Neuronal stem cell (in vitro differentiated cells): Measurements from ENCODE around the gene RFC3.
A peak's percentile ranks its signal among the peaks of the same experiment; 100 is the strongest.

Experiments used
- DNase-seq: peaks from one replicate; pipeline ENCODE4 v3.0.0-alpha.2; 2013; ENCODE audit warnings: low spot score
- H2AFZ ChIP-seq: one replicate; pipeline ENCODE4 v1.6.1; 2013; ENCODE audit warnings: mild to moderate bottlenecking, low read length, inconsistent platforms
- H2AK5ac ChIP-seq: 2 replicates; pipeline ENCODE4 v1.6.1; 2013; ENCODE audit warnings: low read depth, mild to moderate bottlenecking, inconsistent platforms, low read length, moderate library complexity, mixed read lengths
- H2BK120ac ChIP-seq: 2 replicates; pipeline ENCODE4 v1.6.1; 2013; ENCODE audit warnings: low read depth, mild to moderate bottlenecking, inconsistent platforms, low read length, moderate library complexity, mixed read lengths
- H2BK12ac ChIP-seq: one replicate; pipeline ENCODE4 v1.6.1; 2013; ENCODE audit warnings: low read length, inconsistent platforms
- H2BK15ac ChIP-seq: 2 replicates; pipeline ENCODE4 v1.6.1; 2013; ENCODE audit warnings: mild to moderate bottlenecking, low read length, inconsistent platforms, mixed read lengths
- H2BK5ac ChIP-seq: one replicate; pipeline ENCODE4 v1.6.1; 2013; ENCODE audit warnings: inconsistent platforms, mild to moderate bottlenecking, low read length, moderate library complexity
- H3K14ac ChIP-seq: one replicate; pipeline ENCODE4 v1.6.1; 2013; ENCODE audit warnings: low read length, inconsistent platforms
- H3K18ac ChIP-seq: 2 replicates; pipeline ENCODE4 v1.6.1; 2013; ENCODE audit warnings: low read length, inconsistent platforms
- H3K23ac ChIP-seq: 2 replicates; pipeline ENCODE4 v1.6.1; 2013; ENCODE audit warnings: low read depth, mild to moderate bottlenecking, mixed read lengths, low read length, inconsistent platforms; ENCODE audit not compliant: poor library complexity
- H3K27ac ChIP-seq: replicated peaks from 3 replicates; pipeline ENCODE4 v1.5.1; 2013; ENCODE audit warnings: low read length, inconsistent platforms
- H3K27me3 ChIP-seq, 3 experiments: 2 replicates each; pipeline ENCODE4 v1.6.1; 2013; ENCODE audit warnings: low read length in 3 of 3, mild to moderate bottlenecking in 2 of 3, inconsistent platforms in 1 of 3, low read depth in 1 of 3, mixed read lengths in 1 of 3, moderate library complexity in 1 of 3; ENCODE audit not compliant: control insufficient read depth in 3 of 3, insufficient read depth in 3 of 3
- H3K36me3 ChIP-seq, 2 donors: replicated peaks in 1 of 2; 2 replicates each; pipeline ENCODE4 v1.6.1; 2013; ENCODE audit warnings: low read length in 2 of 2; ENCODE audit not compliant: control insufficient read depth in 2 of 2, insufficient read depth in 2 of 2
- H3K4ac ChIP-seq: 2 replicates; pipeline ENCODE4 v1.6.1; 2013; ENCODE audit warnings: inconsistent platforms, mild to moderate bottlenecking, low read length, moderate library complexity
- H3K4me1 ChIP-seq, 2 donors: 1 replicate in 1 of 2; 2 replicates in 1 of 2; pipeline ENCODE4 v1.6.1; 2013; ENCODE audit warnings: low read length in 2 of 2, low read depth in 1 of 2; ENCODE audit not compliant: control insufficient read depth in 2 of 2, insufficient read depth in 1 of 2
- H3K4me2 ChIP-seq: one replicate; pipeline ENCODE4 v1.6.1; 2013; ENCODE audit warnings: mild to moderate bottlenecking, low read length, inconsistent platforms; ENCODE audit not compliant: insufficient read depth, poor library complexity, severe bottlenecking
- H3K4me3 ChIP-seq, 2 donors: 2 replicates each; pipeline ENCODE4 v1.5.1; 2013; ENCODE audit warnings: low read length in 2 of 2, mild to moderate bottlenecking in 2 of 2, inconsistent platforms in 1 of 2, moderate library complexity in 1 of 2
- H3K79me1 ChIP-seq: one replicate; pipeline ENCODE4 v1.6.1; 2013; ENCODE audit warnings: low read depth, mild to moderate bottlenecking, inconsistent platforms, low read length, moderate library complexity
- H3K9ac ChIP-seq: one replicate; pipeline ENCODE4 v1.6.1; 2013; ENCODE audit warnings: mild to moderate bottlenecking, low read depth, low read length, inconsistent platforms; ENCODE audit not compliant: poor library complexity
- H3K9me3 ChIP-seq, 2 donors: replicated peaks in 1 of 2; 2 replicates each; pipeline versions ENCODE3 to v1.6.1; 2013; ENCODE audit warnings: low read length in 2 of 2, mild to moderate bottlenecking in 2 of 2, inconsistent platforms in 1 of 2, low read depth in 1 of 2, mixed read lengths in 1 of 2, moderate library complexity in 1 of 2; ENCODE audit not compliant: control insufficient read depth in 2 of 2, insufficient read depth in 1 of 2
- H4K8ac ChIP-seq: one replicate; pipeline ENCODE4 v1.6.1; 2013; ENCODE audit warnings: low read depth, mild to moderate bottlenecking, inconsistent platforms, low read length, moderate library complexity
- H4K91ac ChIP-seq: one replicate; pipeline ENCODE4 v1.6.1; 2013; ENCODE audit warnings: low read length, low read depth, mild to moderate bottlenecking, inconsistent platforms; ENCODE audit not compliant: poor library complexity
- whole genome bisulfite sequencing, 2 donors: extraction: QIAGEN DNeasy Blood & Tissue Kit; methylation state at CpG; one replicate each; pipeline ENCODE4 v1.1.7; 2013; ENCODE audit warnings: missing lambda C conversion rate in 2 of 2, mixed read lengths in 1 of 2; ENCODE audit not compliant: insufficient read length in 2 of 2, insufficient replicate concordance in 1 of 2; ENCODE audit errors: extremely low coverage in 2 of 2; 5-methylcytosine and 5-hydroxymethylcytosine counted together

Gene RFC3

GRCh38 chr13:33797622-33798021 is 20.3 kb upstream of the RFC3 start:
- WGBS, 2 donors, result no CpG with 5 or more reads among the region's 7 CpGs
- Histone ChIP-seq H4K91ac (no peak overlapping the region), H2BK12ac (no peak overlapping the region), H3K27me3 (peaks cover 0 to 2% (median 0%) of the 10 kb centered on the region in 3 experiments), H3K79me1 (no peaks in the 10 kb centered on the region), H2AFZ (no peak overlapping the region), H3K4me3 (no peak overlapping the region), H2AK5ac (no peak overlapping the region), H2BK15ac (no peak overlapping the region), H4K8ac (no peak overlapping the region), H3K18ac (no peak overlapping the region), H3K23ac (no peak overlapping the region), H2BK5ac (no peak overlapping the region), H2BK120ac (no peak overlapping the region), H3K27ac (no peak overlapping the region), H3K36me3 (no peaks in the 10 kb centered on the region), H3K9me3 (no peaks in the 10 kb centered on the region), H3K14ac (no peak overlapping the region), H3K9ac (no peak overlapping the region), H3K4me1 (peaks cover 3 to 9% of the 10 kb centered on the region in 2 donors), H3K4ac (no peak overlapping the region), H3K4me2 (no peak overlapping the region)
- no peak for DNase-seq

GRCh38 chr13:33798023-33798422 is 19.9 kb upstream of the RFC3 start:
- no peak overlapping the region for H3K4ac ChIP-seq
- no peak overlapping the region for H3K4me3 ChIP-seq
- no peak overlapping the region for H4K91ac ChIP-seq
- no peak overlapping the region for H3K23ac ChIP-seq
- peaks cover 3 to 9% of the 10 kb centered on the region in 2 donors for H3K4me1 ChIP-seq
- H3K79me1 ChIP-seq, result no peaks in the 10 kb centered on the region
- H3K4me2 ChIP-seq, result no peak overlapping the region
- peaks cover 0 to 2% (median 0%) of the 10 kb centered on the region in 3 experiments for H3K27me3 ChIP-seq
- no peaks in the 10 kb centered on the region for H3K9me3 ChIP-seq
- H3K18ac ChIP-seq, result no peak overlapping the region
- H2AFZ ChIP-seq, result no peak overlapping the region
- no peak overlapping the region for H3K27ac ChIP-seq
- DNase-seq, result no peak
- no peak overlapping the region for H2BK120ac ChIP-seq
- no CpG with 5 or more reads among the region's 3 CpGs for WGBS, 2 donors
- H3K14ac ChIP-seq, result no peak overlapping the region
- H3K36me3 ChIP-seq, result no peaks in the 10 kb centered on the region
- H3K9ac ChIP-seq, result no peak overlapping the region
- no peak overlapping the region for H4K8ac ChIP-seq
- H2BK15ac ChIP-seq, result no peak overlapping the region
- H2BK5ac ChIP-seq, result no peak overlapping the region
- no peak overlapping the region for H2AK5ac ChIP-seq
- H2BK12ac ChIP-seq, result no peak overlapping the region

GRCh38 chr13:33799950-33800592 is 17.9 kb upstream of the RFC3 start:
- Histone ChIP-seq H3K18ac (no peak overlapping the region), H3K4me2 (no peak overlapping the region), H2BK12ac (no peak overlapping the region), H3K14ac (no peak overlapping the region), H4K91ac (no peak overlapping the region), H3K4me1 (peaks cover 3 to 6% of the 10 kb centered on the region in 2 donors), H3K9ac (no peak overlapping the region), H2BK120ac (no peak overlapping the region), H2BK5ac (no peak overlapping the region), H3K36me3 (no peaks in the 10 kb centered on the region), H2BK15ac (no peak overlapping the region), H3K27me3 (peaks cover 0 to 2% (median 0%) of the 10 kb centered on the region in 3 experiments), H2AK5ac (no peak overlapping the region), H2AFZ (peak overlapping the region; percentile 81), H3K4ac (no peak overlapping the region), H3K9me3 (no peaks in the 10 kb centered on the region), H3K27ac (no peak overlapping the region), H3K23ac (no peak overlapping the region), H3K4me3 (no peak overlapping the region), H4K8ac (no peak overlapping the region), H3K79me1 (no peaks in the 10 kb centered on the region)
- WGBS, 2 donors, result no CpG with 5 or more reads among the region's 6 CpGs
- no peak for DNase-seq

- Histone ChIP-seq H3K9me3 (no peaks in the 10 kb centered on the region), H3K4me1 (peaks cover 3 to 6% of the 10 kb centered on the region in 2 donors), H3K4ac (no peak overlapping the region), H4K91ac (no peak overlapping the region), H3K79me1 (no peaks in the 10 kb centered on the region), H2AK5ac (no peak overlapping the region), H4K8ac (no peak overlapping the region), H3K4me3 (no peak overlapping the region), H2BK15ac (no peak overlapping the region), H3K4me2 (no peak overlapping the region), H2BK12ac (no peak overlapping the region), H3K14ac (no peak overlapping the region), H2AFZ (peak overlapping the region; percentile 81), H2BK5ac (no peak overlapping the region), H3K27ac (no peak overlapping the region), H3K36me3 (no peaks in the 10 kb centered on the region), H3K9ac (no peak overlapping the region), H2BK120ac (no peak overlapping the region), H3K23ac (no peak overlapping the region), H3K27me3 (peaks cover 0 to 2% (median 0%) of the 10 kb centered on the region in 3 experiments), H3K18ac (no peak overlapping the region)
- no CpG with 5 or more reads among the region's 3 CpGs for WGBS, 2 donors
- DNase-seq, result no peak
These were observed 17.2 kb upstream of the RFC3 start for GRCh38 chr13:33800646-33801186.
